Measurements from ENCODE around the gene LASP1. TPM values are rescaled to one million over a fixed set of nuclear protein-coding genes. Genes with fewer than 3 reads are reported as not detected.
A peak's percentile ranks its signal among the peaks of the same experiment; 100 is the strongest.
"Not testable (repeated sequence)": the region's sequence is repeated elsewhere in the genome, so short reads cannot be mapped to it uniquely, and the experiment has no call there.

LASP1 gene
- polyA plus RNA-seq, 1 donor from 2014 or later: 56.3 TPM

DNA sequence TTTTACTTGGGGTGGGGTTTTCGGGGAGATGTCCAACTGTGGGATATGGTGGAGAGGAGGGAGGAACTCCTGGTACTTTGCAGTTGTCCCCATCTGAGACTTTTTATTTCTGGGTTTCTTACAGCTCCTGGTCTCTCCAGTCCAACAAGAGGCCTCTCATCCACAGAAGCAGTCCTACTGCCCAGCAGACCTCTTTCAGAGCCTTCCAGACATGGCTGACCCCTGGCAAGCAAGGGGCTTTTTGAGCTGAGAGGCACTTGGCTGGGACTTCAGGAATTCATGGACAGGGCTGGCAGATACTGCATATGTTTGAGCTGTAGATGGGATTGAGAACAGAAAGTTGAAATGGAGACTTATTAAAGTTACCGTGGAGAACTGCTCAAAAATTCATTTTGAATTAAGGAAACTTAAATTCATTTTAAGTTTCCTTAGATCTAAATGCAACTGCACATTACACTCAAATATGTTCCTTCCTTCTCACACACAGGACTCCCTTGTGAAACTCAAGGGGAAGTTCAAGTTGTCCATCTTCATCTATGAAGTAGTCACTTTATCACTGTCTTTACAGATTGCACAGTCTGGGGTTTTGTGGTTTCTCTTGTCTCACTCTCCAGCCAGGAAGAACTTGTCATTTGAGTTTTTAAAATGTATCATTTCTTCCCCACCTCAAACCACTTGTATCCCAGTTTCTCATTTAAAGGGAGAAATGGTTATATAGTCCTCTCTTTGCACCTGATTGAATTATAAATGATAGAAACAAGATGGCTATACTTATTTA, 56.6 kb downstream of the LASP1 start:
- Histone ChIP-seq H3K36me3 (ENCODE audit: insufficient read depth, low read length) (no peaks in the 10 kb centered on the region), H3K4me3 (ENCODE audit: low read length) (peak overlapping the region; percentile 59), H2AFZ (ENCODE audit: low read depth, low read length) (no peak overlapping the region), H3K9me2 (ENCODE audit: insufficient read depth, low read length) (no peaks in the 10 kb centered on the region), H3K27me3 (ENCODE audit: insufficient read depth, low read depth, low read length) (no peaks in the 10 kb centered on the region), H4K20me1 (ENCODE audit: insufficient read depth) (no peaks in the 10 kb centered on the region), H3K79me2 (replicated peaks; ENCODE audit: insufficient read depth, low read length) (no peaks in the 10 kb centered on the region), H3K27ac (ENCODE audit: low read length) (no peak overlapping the region), H3K4me2 (ENCODE audit: low read length) (no peak overlapping the region), H3K9ac (ENCODE audit: low read length) (no peak overlapping the region), H3K9me3 (ENCODE audit: low read length) (no peaks in the 10 kb centered on the region), H3F3A (ENCODE audit: insufficient read depth, low read length, poor library complexity, severe bottlenecking) (no peaks in the 10 kb centered on the region)
- TF ChIP-seq POLR2AphosphoS5 (IDR thresholded peaks at IDR 0.05) (no peak), SMC3 (conservative IDR thresholded peaks at IDR 0.05; ENCODE audit: poor library complexity) (no peak), EZH2 (IDR thresholded peaks at IDR 0.05; ENCODE audit: borderline replicate concordance, insufficient read depth, low read length, poor library complexity, severe bottlenecking) (no peak), TAF1 (IDR thresholded peaks at IDR 0.05; ENCODE audit: low read depth) (no peak), EP300 (conservative IDR thresholded peaks at IDR 0.05; ENCODE audit: poor library complexity, severe bottlenecking) (no peak), RAD21 (conservative IDR thresholded peaks at IDR 0.05) (no peak), MXI1 (conservative IDR thresholded peaks at IDR 0.05; ENCODE audit: poor library complexity, severe bottlenecking) (no peak)
- TF ChIP-seq, protein P1, sequence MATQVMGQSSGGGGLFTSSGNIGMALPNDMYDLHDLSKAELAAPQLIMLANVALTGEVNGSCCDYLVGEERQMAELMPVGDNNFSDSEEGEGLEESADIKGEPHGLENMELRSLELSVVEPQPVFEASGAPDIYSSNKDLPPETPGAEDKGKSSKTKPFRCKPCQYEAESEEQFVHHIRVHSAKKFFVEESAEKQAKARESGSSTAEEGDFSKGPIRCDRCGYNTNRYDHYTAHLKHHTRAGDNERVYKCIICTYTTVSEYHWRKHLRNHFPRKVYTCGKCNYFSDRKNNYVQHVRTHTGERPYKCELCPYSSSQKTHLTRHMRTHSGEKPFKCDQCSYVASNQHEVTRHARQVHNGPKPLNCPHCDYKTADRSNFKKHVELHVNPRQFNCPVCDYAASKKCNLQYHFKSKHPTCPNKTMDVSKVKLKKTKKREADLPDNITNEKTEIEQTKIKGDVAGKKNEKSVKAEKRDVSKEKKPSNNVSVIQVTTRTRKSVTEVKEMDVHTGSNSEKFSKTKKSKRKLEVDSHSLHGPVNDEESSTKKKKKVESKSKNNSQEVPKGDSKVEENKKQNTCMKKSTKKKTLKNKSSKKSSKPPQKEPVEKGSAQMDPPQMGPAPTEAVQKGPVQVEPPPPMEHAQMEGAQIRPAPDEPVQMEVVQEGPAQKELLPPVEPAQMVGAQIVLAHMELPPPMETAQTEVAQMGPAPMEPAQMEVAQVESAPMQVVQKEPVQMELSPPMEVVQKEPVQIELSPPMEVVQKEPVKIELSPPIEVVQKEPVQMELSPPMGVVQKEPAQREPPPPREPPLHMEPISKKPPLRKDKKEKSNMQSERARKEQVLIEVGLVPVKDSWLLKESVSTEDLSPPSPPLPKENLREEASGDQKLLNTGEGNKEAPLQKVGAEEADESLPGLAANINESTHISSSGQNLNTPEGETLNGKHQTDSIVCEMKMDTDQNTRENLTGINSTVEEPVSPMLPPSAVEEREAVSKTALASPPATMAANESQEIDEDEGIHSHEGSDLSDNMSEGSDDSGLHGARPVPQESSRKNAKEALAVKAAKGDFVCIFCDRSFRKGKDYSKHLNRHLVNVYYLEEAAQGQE (IDR thresholded peaks at IDR 0.05; ENCODE audit: borderline replicate concordance): no peak
- TF ChIP-seq, protein P2, sequence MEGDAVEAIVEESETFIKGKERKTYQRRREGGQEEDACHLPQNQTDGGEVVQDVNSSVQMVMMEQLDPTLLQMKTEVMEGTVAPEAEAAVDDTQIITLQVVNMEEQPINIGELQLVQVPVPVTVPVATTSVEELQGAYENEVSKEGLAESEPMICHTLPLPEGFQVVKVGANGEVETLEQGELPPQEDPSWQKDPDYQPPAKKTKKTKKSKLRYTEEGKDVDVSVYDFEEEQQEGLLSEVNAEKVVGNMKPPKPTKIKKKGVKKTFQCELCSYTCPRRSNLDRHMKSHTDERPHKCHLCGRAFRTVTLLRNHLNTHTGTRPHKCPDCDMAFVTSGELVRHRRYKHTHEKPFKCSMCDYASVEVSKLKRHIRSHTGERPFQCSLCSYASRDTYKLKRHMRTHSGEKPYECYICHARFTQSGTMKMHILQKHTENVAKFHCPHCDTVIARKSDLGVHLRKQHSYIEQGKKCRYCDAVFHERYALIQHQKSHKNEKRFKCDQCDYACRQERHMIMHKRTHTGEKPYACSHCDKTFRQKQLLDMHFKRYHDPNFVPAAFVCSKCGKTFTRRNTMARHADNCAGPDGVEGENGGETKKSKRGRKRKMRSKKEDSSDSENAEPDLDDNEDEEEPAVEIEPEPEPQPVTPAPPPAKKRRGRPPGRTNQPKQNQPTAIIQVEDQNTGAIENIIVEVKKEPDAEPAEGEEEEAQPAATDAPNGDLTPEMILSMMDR (IDR thresholded peaks at IDR 0.05; ENCODE audit: poor library complexity, severe bottlenecking): no peak

DNA sequence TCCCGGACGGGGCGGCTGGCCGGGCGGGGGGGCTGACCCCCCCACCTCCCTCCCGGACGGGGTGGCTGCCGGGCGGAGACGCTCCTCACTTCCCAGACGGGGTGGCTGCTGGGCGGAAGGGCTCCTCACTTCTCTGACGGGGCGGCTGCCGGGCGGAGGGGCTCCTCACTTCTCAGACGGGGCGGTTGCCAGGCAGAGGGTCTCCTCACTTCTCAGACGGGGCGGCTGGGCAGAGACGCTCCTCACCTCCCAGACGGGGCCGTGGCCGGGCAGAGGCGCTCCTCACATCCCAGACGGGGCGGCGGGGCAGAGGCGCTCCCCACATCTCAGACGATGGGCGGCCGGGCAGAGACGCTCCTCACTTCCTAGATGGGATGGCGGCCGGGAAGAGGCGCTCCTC, 60.9 kb downstream of the LASP1 start:
- H3K4me2 ChIP-seq (ENCODE audit: low read length); H3K79me2 ChIP-seq (replicated peaks; ENCODE audit: insufficient read depth, low read length); H3K9me3 ChIP-seq (ENCODE audit: low read length); H3K27ac ChIP-seq (ENCODE audit: low read length); H3F3A ChIP-seq (ENCODE audit: insufficient read depth, low read length, poor library complexity, severe bottlenecking); H2AFZ ChIP-seq (ENCODE audit: low read depth, low read length); H3K9ac ChIP-seq (ENCODE audit: low read length); H3K36me3 ChIP-seq (ENCODE audit: insufficient read depth, low read length); H3K4me3 ChIP-seq (ENCODE audit: low read length); H4K20me1 ChIP-seq (ENCODE audit: insufficient read depth); H3K27me3 ChIP-seq (ENCODE audit: insufficient read depth, low read depth, low read length); H3K9me2 ChIP-seq (ENCODE audit: insufficient read depth, low read length): not testable (repeated sequence)

DNA sequence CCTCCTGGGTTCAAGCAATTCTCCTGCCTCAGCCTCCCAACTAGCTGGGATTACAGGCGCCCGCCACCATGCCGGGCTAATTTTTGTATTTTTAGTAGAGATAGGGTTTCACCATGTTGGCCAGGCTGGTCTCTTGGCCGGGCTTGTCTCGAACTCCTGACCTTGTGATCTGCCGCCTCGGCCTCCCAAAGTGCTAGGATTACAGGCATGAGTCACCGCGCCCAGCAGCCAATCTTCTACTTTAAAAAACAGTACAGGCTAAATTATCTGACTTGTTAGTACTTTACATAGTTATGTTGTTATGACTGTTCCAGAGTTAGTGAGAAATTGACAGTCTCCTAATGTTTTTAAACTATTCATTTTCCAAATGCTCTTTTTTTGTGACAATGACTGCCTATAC, 64.1 kb downstream of the LASP1 start:
- not testable (repeated sequence) for H3K4me2 ChIP-seq (ENCODE audit: low read length); H2AFZ ChIP-seq (ENCODE audit: low read depth, low read length); H3K9me2 ChIP-seq (ENCODE audit: insufficient read depth, low read length); H4K20me1 ChIP-seq (ENCODE audit: insufficient read depth); H3F3A ChIP-seq (ENCODE audit: insufficient read depth, low read length, poor library complexity, severe bottlenecking); H3K9ac ChIP-seq (ENCODE audit: low read length); H3K27ac ChIP-seq (ENCODE audit: low read length); H3K27me3 ChIP-seq (ENCODE audit: insufficient read depth, low read depth, low read length); H3K9me3 ChIP-seq (ENCODE audit: low read length); H3K36me3 ChIP-seq (ENCODE audit: insufficient read depth, low read length); H3K79me2 ChIP-seq (replicated peaks; ENCODE audit: insufficient read depth, low read length); H3K4me3 ChIP-seq (ENCODE audit: low read length)

Data from neural cell (in vitro differentiated cells).